Heart left ventricle (tissue), 16 donors: Measurements from ENCODE around the gene RASD2. TPM values are rescaled to one million over a fixed set of nuclear protein-coding genes. Genes with fewer than 3 reads are reported as not detected.

Experiments
- ATAC-seq, 4 donors: fragments of 200-7000 bp; cut with Tn5 transposase; one replicate each; pipeline ENCODE4 v1.9.1; 2020 to 2022; ENCODE audit warnings: moderate library complexity in 4 of 4, mild to moderate bottlenecking in 3 of 4, moderate number of reproducible peaks in 1 of 4
- DNase-seq, 5 donors: peaks; one replicate each; pipeline ENCODE4 v3.0.0-alpha.2; 2020
- H3K27ac ChIP-seq, 12 donors: fragments of 200-600 bp; sonication (generic) in 4 of 12; one replicate each; pipeline versions ENCODE4 v1.5.0 to v1.8.0; 2016 to 2022; ENCODE audit warnings: mild to moderate bottlenecking in 2 of 12
- H3K27me3 ChIP-seq, 9 donors: fragments of 200-600 bp; sonication (generic) in 2 of 9; one replicate each; pipeline versions ENCODE4 v1.5.1 to v1.8.0; 2016 to 2022; ENCODE audit warnings: mild to moderate bottlenecking in 3 of 9
- H3K36me3 ChIP-seq, 9 donors: fragments of 200-600 bp; sonication (generic) in 2 of 9; one replicate each; pipeline versions ENCODE4 v1.5.0 to v1.8.0; 2018 to 2022; ENCODE audit warnings: mild to moderate bottlenecking in 2 of 9
- H3K4me1 ChIP-seq, 12 donors: fragments of 200-600 bp; sonication (generic) in 4 of 12; one replicate each; pipeline versions ENCODE4 v1.5.0 to v1.8.0; 2016 to 2022; ENCODE audit warnings: mild to moderate bottlenecking in 3 of 12
- H3K4me3 ChIP-seq, 12 donors: fragments of 200-600 bp; sonication (generic) in 4 of 12; one replicate each; pipeline versions ENCODE4 v1.5.0 to v1.8.0; 2017 to 2022; ENCODE audit warnings: mild to moderate bottlenecking in 9 of 12, moderate library complexity in 4 of 12
- H3K9me3 ChIP-seq, 12 donors: fragments of 200-600 bp; sonication (generic) in 4 of 12; one replicate each; pipeline versions ENCODE4 v1.5.0 to v1.8.0; 2016 to 2022; ENCODE audit warnings: mild to moderate bottlenecking in 1 of 12
- CTCF ChIP-seq, 12 donors: fragments of 200-600 bp; sonication (generic) in 4 of 12; IDR thresholded peaks; one replicate each; pipeline versions ENCODE4 v1.5.0 to v1.8.0; 2018 to 2022; ENCODE audit warnings: antibody characterized with exemption in 12 of 12, mild to moderate bottlenecking in 5 of 12
- POLR2A ChIP-seq, 2 donors: fragments of 450-650 bp; IDR thresholded peaks; one replicate each; pipeline ENCODE4 v1.6.1; 2017; ENCODE audit warnings: antibody characterized with exemption in 2 of 2, mild to moderate bottlenecking in 2 of 2, moderate library complexity in 2 of 2
- WGBS, 4 donors: extraction: QIAGEN DNeasy Blood & Tissue Kit in 2 of 4; methylation state at CpG; one replicate each; pipeline versions ENCODE4 v1.1.5 to v1.1.7; 2013 to 2018; 5-methylcytosine and 5-hydroxymethylcytosine counted together
- intact Hi-C, 10 donors: fragments of 100-400 bp; cut with DNase I; formaldehyde crosslinking; loops; one replicate each; pipeline versions ENCODE4 v1.11.1 to v1.14.2; 2022
- polyA plus RNA-seq, 2 donors: library from polyadenylated mRNA; stranded (reverse); fragments of 200-250 nt; gene quantifications; one replicate each; pipeline ENCODE4 v1.2.3, GENCODE V29; 2013
- total RNA-seq, 9 donors: library from RNA; depleted of rRNA in 2 of 9; stranded (reverse); fragments of >200 nt in 2 of 9; fragmentation: NEBNext Ultra II Directional in 3 of 9; extraction: Animal tissue kit (Norgen Biotek cat#: 25700) in 3 of 9; gene quantifications; one replicate each; pipeline versions ENCODE4 v1.1.0 to v1.2.4, GENCODE V29; 2016 to 2023
- donor health status: ischemic (EF 13 %, LVEDD 7.1; RV severe dilation, severe dysfunction).
- donor health status: healthy with polysubstance abuse.
- donor health status: DM: no; HTN: yes; CAD: no.
- donor health status: DM: no; HTN: no; CAD: no.
- donor health status: ischemic (EF 25% LVEDD 6.9; RV normal size, moderate dysfunction).
- donor health status: ischemic (EF 25% LVEDD 5.7; RV mildly dilated, moderate dysfunction).
- donor health status: healthy.
- donor health status: DM: yes; HTN: yes; CAD: no.
- donor health status: ischemic (EF 35%, LVEDD 5.7; RV mildly dilated, moderate dysfunction).
- donor health status: nonischemic (EF 11% LVEDD 7.7; RV severe dilation, severe dysfunction).
- donor health status: DM: yes; HTN: yes; CAD: no.
- donor health status: PGD.
- donor health status: ischemic (EF 29% LVEDD 5.4; RV normal size, mild dysfunction).
- donor health status: nonischemic (EF 23%, LVEDD 6.1; RV moderate dilation, normal function).

RASD2 gene
- total and polyA plus RNA-seq, 11 donors = 1.4 to 10.5 (median 5.0) TPM

- no peak for DNase-seq
- Histone ChIP-seq H3K4me3 (no peak overlapping the region), H3K4me1 (peaks cover 0 to 68% (median 22%) of the 10 kb centered on the region in 12 donors), H3K27ac (peak overlapping the region in 1 of 12 donors; percentile 35), H3K36me3 (peaks cover 0 to 10% (median 0%) of the 10 kb centered on the region in 9 donors), H3K9me3 (no peaks in the 10 kb centered on the region), H3K27me3 (no peaks in the 10 kb centered on the region)
- no peak for ATAC-seq
- intact Hi-C loops = no loop called here
- WGBS, 4 donors = 94 to 96% (median 96%) methylated on average over 5 of the region's 5 CpGs
- TF ChIP-seq CTCF (IDR thresholded peaks at IDR 0.05) (no peak), POLR2A (IDR thresholded peaks at IDR 0.05) (no peak)
Measured at GRCh38 chr22:35601013-35601580, 60.5 kb downstream of the RASD2 start.

- H3K27ac ChIP-seq = peak overlapping the region in 6 of 12 donors; percentile 12 to 62 (median 38)
- H3K27me3 ChIP-seq = no peaks in the 10 kb centered on the region
- H3K9me3 ChIP-seq = no peaks in the 10 kb centered on the region
- 55 to 61% (median 57%) methylated on average over 9 of the region's 9 CpGs for WGBS, 4 donors
- peaks cover 0 to 15% (median 0%) of the 10 kb centered on the region in 9 donors for H3K36me3 ChIP-seq
- ATAC-seq (peak in 2 of 4 donors; percentile 1 to 2), DNase-seq (no peak)
- TF ChIP-seq POLR2A (IDR thresholded peaks at IDR 0.05) (no peak), CTCF (IDR thresholded peaks at IDR 0.05) (no peak)
- no peak overlapping the region for H3K4me3 ChIP-seq
- intact Hi-C loops = no loop called here
- peaks cover 0 to 70% (median 25%) of the 10 kb centered on the region in 12 donors for H3K4me1 ChIP-seq
Measured at GRCh38 chr22:35601743-35602615, 61.3 kb downstream of the RASD2 start.

Other genes with a start within 250 kb of the RASD2 start
- 100 to 1,000 TPM in 2 of 9 donors, 10 to 100 TPM in 7; 46.8 to 362 (median 56.8) TPM for gene TOM1, start 240.9 kb upstream of the RASD2 start, total RNA-seq
- 10 to 100 TPM; 48.6 to 80.6 TPM for gene TOM1, start 240.9 kb upstream of the RASD2 start, polyA plus RNA-seq
- 100 to 1,000 TPM in 1 of 9 donors, 10 to 100 TPM in 2, 1 to 10 TPM in 6; 2.6 to 126 (median 5.2) TPM for gene HMOX1, start 159.7 kb upstream of the RASD2 start, total RNA-seq
- 1 to 10 TPM; 2.4 to 4.8 TPM for gene HMOX1, start 159.7 kb upstream of the RASD2 start, polyA plus RNA-seq
- gene MCM5, start 140.7 kb upstream of the RASD2 start, total RNA-seq = 10 to 100 TPM in 5 of 9 donors, 1 to 10 TPM in 4; 7.3 to 30.2 (median 12.3) TPM
- gene MCM5, start 140.7 kb upstream of the RASD2 start, polyA plus RNA-seq = 10 to 100 TPM in 1 of 2 donors, 1 to 10 TPM in 1; 5.9 to 14.0 TPM
- gene MB, start 76.5 kb downstream of the RASD2 start, total RNA-seq = over 10,000 TPM in 7 of 9 donors, 1,000 to 10,000 TPM in 2; 6,950 to 16,840 (median 13,341) TPM
- over 10,000 TPM in 1 of 2 donors, 1,000 to 10,000 TPM in 1; 6,181 to 16,360 TPM for gene MB, start 76.5 kb downstream of the RASD2 start, polyA plus RNA-seq
- gene APOL6, start 107.6 kb downstream of the RASD2 start, total RNA-seq = 10 to 100 TPM in 3 of 9 donors, 1 to 10 TPM in 6; 3.3 to 55.8 (median 7.3) TPM
- 1 to 10 TPM; 2.3 to 2.4 TPM for gene APOL6, start 107.6 kb downstream of the RASD2 start, polyA plus RNA-seq
- not detected for gene APOL5, start 177.0 kb downstream of the RASD2 start, total RNA-seq
- gene APOL5, start 177.0 kb downstream of the RASD2 start, polyA plus RNA-seq = under 1 TPM; 0.07 to 0.11 TPM